Aorta (tissue), 5 donors: ENCODE results near the gene PLCG2. TPM values are rescaled to one million over a fixed set of nuclear protein-coding genes. Genes with fewer than 3 reads are reported as not detected.
"Not testable (repeated sequence)": the region's sequence is repeated elsewhere in the genome, so short reads cannot be mapped to it uniquely, and the experiment has no call there.

Experiments used
- ATAC-seq: fragments of 200-7000 bp; cut with Tn5 transposase; one replicate; pipeline ENCODE4 v1.9.1; 2022; ENCODE audit warnings: moderate library complexity; ENCODE audit not compliant: low FRiP score
- DNase-seq, 2 donors: peaks; one replicate each; pipeline ENCODE4 v3.0.0-alpha.2; 2020
- H3K27ac ChIP-seq, 2 donors: one replicate each; pipeline ENCODE4 v1.5.1; 2013; ENCODE audit warnings: low read length in 2 of 2, mild to moderate bottlenecking in 2 of 2, moderate library complexity in 2 of 2, control low read depth in 1 of 2, inconsistent platforms in 1 of 2, low read depth in 1 of 2
- H3K27me3 ChIP-seq, 2 donors: one replicate each; pipeline ENCODE4 v1.6.1; 2013; ENCODE audit warnings: control low read depth in 1 of 2, low read length in 1 of 2, mild to moderate bottlenecking in 1 of 2, moderate library complexity in 1 of 2; ENCODE audit not compliant: insufficient read depth in 2 of 2, control insufficient read depth in 1 of 2
- H3K36me3 ChIP-seq, 2 donors: one replicate each; pipeline ENCODE4 v1.6.1; 2013; ENCODE audit warnings: control low read depth in 1 of 2, low read length in 1 of 2, mild to moderate bottlenecking in 1 of 2; ENCODE audit not compliant: insufficient read depth in 2 of 2, control insufficient read depth in 1 of 2
- H3K4me1 ChIP-seq, 2 donors: one replicate each; pipeline ENCODE4 v1.6.1; 2013; ENCODE audit warnings: low read length in 2 of 2, control low read depth in 1 of 2, mild to moderate bottlenecking in 1 of 2, moderate library complexity in 1 of 2; ENCODE audit not compliant: insufficient read depth in 2 of 2, control insufficient read depth in 1 of 2
- H3K4me3 ChIP-seq, 2 donors: one replicate each; pipeline ENCODE4 v1.5.1; 2013; ENCODE audit warnings: low read length in 2 of 2, control low read depth in 1 of 2, mild to moderate bottlenecking in 1 of 2
- H3K9me3 ChIP-seq: one replicate; pipeline ENCODE4 v1.6.1; 2013; ENCODE audit warnings: mild to moderate bottlenecking, low read length; ENCODE audit not compliant: control insufficient read depth
- WGBS, 2 donors: extraction: QIAGEN DNeasy Blood & Tissue Kit; methylation state at CpG; one replicate each; pipeline ENCODE4 v1.1.7; 2013; 5-methylcytosine and 5-hydroxymethylcytosine counted together
- intact Hi-C, 2 donors: fragments of 100-400 bp; cut with DNase I; formaldehyde crosslinking; loops; one replicate each; pipeline versions ENCODE4 v1.14.2 to v1.15.0; 2022
- polyA plus RNA-seq, 2 donors: library from polyadenylated mRNA; stranded (reverse); fragments of 200-250 nt; gene quantifications; one replicate each; pipeline ENCODE4 v1.2.3, GENCODE V29; 2013
- total RNA-seq, 2 donors: library from RNA; stranded (reverse); fragmentation: NEBNext Ultra II Directional; extraction: Animal tissue kit (Norgen Biotek cat#: 25700); gene quantifications; one replicate each; pipeline ENCODE4 v1.2.1, GENCODE V29; 2021
- donor health status: healthy with polysubstance abuse.
- donor health status: Bipolar disorder and iron deficiency.
- donor health status: DM: no; HTN: no; CAD: no.
- donor health status: DM: no; HTN: no; CAD: no.
- donor health status: DM: yes; HTN: yes; CAD: no.

Gene PLCG2
- total and polyA plus RNA-seq, 4 donors: 2.5 to 48.4 (median 12.1) TPM

DNA sequence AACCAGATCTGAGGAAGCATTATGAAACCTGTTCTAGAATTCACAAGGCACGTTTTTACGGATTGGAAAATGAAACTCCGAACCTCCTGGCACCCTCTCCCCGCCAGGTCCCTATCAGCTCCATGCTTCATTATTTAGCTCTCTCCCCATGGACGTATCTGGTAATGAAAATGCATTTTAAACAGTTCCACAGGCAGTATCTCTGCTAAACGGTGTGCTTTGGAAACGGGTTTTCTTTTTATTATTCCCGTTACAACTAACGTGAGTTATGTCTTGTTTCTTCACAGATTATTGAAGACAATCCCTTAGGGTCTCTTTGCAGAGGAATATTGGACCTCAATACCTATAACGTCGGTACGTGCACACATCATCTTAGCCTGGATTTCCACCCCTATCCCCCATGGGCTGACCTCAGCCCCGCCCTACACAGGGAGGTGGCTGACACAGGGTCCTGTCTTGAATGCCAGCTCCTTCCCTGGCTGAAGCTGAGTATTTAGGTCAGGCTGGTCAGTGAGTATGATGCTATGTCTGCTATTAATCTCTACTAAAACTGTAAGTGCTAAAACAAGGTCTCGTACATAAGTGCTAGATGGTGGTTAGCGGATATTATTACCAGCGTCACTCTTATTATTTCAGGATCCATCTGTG is 149.3 kb downstream of the PLCG2 start:
- ATAC-seq (no peak), DNase-seq (no peak)
- intact Hi-C loops: no loop called here
- H3K9me3 ChIP-seq: no peaks in the 10 kb centered on the region
- 76 to 81% methylated on average over 16 of the region's 16 CpGs for WGBS, 2 donors
- no peak overlapping the region for H3K27ac ChIP-seq
- H3K27me3 ChIP-seq: no peaks in the 10 kb centered on the region
- no peaks in the 10 kb centered on the region for H3K36me3 ChIP-seq
- H3K4me1 ChIP-seq: no peaks in the 10 kb centered on the region
- no peak overlapping the region for H3K4me3 ChIP-seq

DNA sequence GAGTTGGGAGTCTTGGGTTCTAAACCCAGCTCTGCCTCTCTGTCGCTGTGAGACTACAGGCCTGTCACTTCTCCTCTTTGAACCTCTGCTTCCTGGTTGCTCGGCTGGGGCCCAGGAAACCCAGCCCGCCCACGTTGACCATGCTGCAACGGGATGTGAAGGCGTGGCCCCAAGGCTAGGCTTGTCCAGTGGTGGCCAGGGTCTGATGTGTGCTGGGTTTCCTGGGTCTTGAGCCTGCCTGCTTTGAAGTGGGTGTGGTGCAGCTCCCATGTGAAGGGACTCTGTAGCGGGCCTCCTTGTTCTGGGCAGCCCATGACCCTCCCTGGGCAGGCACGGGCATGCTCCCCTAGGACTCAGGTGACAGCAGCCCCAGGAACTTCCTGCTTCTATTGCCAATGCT is 149.9 kb downstream of the PLCG2 start:
- Histone ChIP-seq H3K27ac (no peak overlapping the region), H3K4me1 (no peaks in the 10 kb centered on the region), H3K4me3 (no peak overlapping the region), H3K9me3 (no peaks in the 10 kb centered on the region), H3K36me3 (no peaks in the 10 kb centered on the region), H3K27me3 (no peaks in the 10 kb centered on the region)
- intact Hi-C loops: no loop called here
- ATAC-seq (no peak), DNase-seq (no peak)
- WGBS, 2 donors: 61 to 63% methylated on average over 8 of the region's 8 CpGs

DNA sequence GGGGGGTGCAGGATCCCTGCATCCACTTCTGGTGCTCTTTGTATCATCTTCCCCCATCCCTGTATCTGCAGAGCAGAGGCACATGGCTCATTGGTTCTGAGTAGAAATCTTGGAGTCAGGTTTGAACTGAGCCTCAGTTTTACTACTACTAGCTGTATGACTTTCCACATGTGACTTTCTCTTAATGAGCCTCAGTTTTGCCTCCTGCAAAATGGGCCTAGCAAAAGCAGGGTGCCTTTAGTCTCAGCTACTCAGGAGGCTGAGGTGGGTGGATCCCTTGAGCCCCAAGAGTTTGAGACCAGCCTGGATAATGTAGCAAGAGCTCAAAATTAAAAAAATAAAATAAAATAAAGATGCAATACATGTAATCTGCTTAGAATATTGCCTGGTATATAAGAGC is 150.8 kb downstream of the PLCG2 start:
- Histone ChIP-seq H3K4me1 (no peaks in the 10 kb centered on the region), H3K4me3 (no peak overlapping the region), H3K27ac (no peak overlapping the region), H3K9me3 (no peaks in the 10 kb centered on the region), H3K27me3 (no peaks in the 10 kb centered on the region), H3K36me3 (no peaks in the 10 kb centered on the region)
- ATAC-seq: no peak
- no peak for DNase-seq
- intact Hi-C loops: loop anchor here in 1 of 2 donors (10.0 kb wide), 1 partner anchor 135 kb away; no protein-coding TSS in a partner anchor

GRCh38 chr16:81931927-81932326 is 152.8 kb downstream of the PLCG2 start:
- ATAC-seq: no peak
- intact Hi-C loops: loop anchor here in 1 of 2 donors (10.0 kb wide), 1 partner anchor 133 kb away; no protein-coding TSS in a partner anchor
- Histone ChIP-seq H3K9me3 (no peaks in the 10 kb centered on the region), H3K27ac (no peak overlapping the region), H3K36me3 (no peaks in the 10 kb centered on the region), H3K4me3 (no peak overlapping the region), H3K27me3 (no peaks in the 10 kb centered on the region), H3K4me1 (no peaks in the 10 kb centered on the region)
- WGBS, 2 donors: 84 to 90% methylated on average over 5 of the region's 5 CpGs
- no peak for DNase-seq

GRCh38 chr16:81932668-81933067 is 153.6 kb downstream of the PLCG2 start:
- no peak for ATAC-seq
- no peak overlapping the region for H3K27ac ChIP-seq
- no peak overlapping the region for H3K4me3 ChIP-seq
- 77 to 83% methylated on average over 4 of the region's 4 CpGs for WGBS, 2 donors
- no peak for DNase-seq
- no peaks in the 10 kb centered on the region for H3K9me3 ChIP-seq
- intact Hi-C loops: loop anchor here in 1 of 2 donors (10.0 kb wide), 1 partner anchor 132 kb away; no protein-coding TSS in a partner anchor
- H3K4me1 ChIP-seq: no peaks in the 10 kb centered on the region
- H3K27me3 ChIP-seq: no peaks in the 10 kb centered on the region
- H3K36me3 ChIP-seq: no peaks in the 10 kb centered on the region

DNA sequence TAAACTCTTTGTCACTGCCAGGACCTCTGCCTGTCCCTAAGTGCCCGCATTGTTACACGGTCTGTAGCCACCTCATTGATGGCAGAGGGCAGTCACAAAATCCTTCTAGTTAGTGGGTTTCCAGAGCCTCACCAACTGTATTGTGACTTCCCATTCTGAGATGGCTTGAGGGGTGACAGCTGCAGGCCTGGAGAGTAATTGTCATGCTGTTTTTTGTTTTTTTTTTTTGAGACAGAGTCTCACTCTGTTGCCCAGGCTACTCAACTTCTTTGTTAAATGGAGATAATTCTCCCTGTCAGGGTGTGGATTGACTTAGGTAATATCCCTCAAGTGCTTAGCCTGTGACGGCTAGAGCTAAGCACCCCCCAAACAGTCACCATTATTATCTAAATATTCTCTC is 154.3 kb downstream of the PLCG2 start:
- DNase-seq (no peak), ATAC-seq (no peak)
- no peaks in the 10 kb centered on the region for H3K27me3 ChIP-seq
- no peaks in the 10 kb centered on the region for H3K9me3 ChIP-seq
- H3K27ac ChIP-seq: no peak overlapping the region
- H3K4me3 ChIP-seq: no peak overlapping the region
- H3K4me1 ChIP-seq: no peaks in the 10 kb centered on the region
- no peaks in the 10 kb centered on the region for H3K36me3 ChIP-seq
- 90 to 93% methylated on average over 3 of the region's 3 CpGs for WGBS, 2 donors
- intact Hi-C loops: loop anchor here in 1 of 2 donors (10.0 kb wide), 1 partner anchor 131 kb away; no protein-coding TSS in a partner anchor

GRCh38 chr16:81934711-81935110 is 155.6 kb downstream of the PLCG2 start:
- DNase-seq, H3K36me3 ChIP-seq, H3K27ac ChIP-seq, H3K9me3 ChIP-seq, H3K4me1 ChIP-seq, H3K27me3 ChIP-seq, ATAC-seq, H3K4me3 ChIP-seq: not testable (repeated sequence)
- intact Hi-C loops: loop anchor here in 1 of 2 donors (10.0 kb wide), 1 partner anchor 130 kb away; no protein-coding TSS in a partner anchor
- 85 to 89% methylated on average over 6 of the region's 6 CpGs for WGBS, 2 donors

GRCh38 chr16:81936209-81937000 is 157.3 kb downstream of the PLCG2 start:
- intact Hi-C loops: loop anchor here in 1 of 2 donors (10.0 kb wide), 1 partner anchor 128 kb away; no protein-coding TSS in a partner anchor
- Histone ChIP-seq H3K4me1 (no peaks in the 10 kb centered on the region), H3K9me3 (no peaks in the 10 kb centered on the region), H3K27me3 (no peaks in the 10 kb centered on the region), H3K27ac (no peak overlapping the region), H3K4me3 (no peak overlapping the region), H3K36me3 (no peaks in the 10 kb centered on the region)
- 67 to 74% methylated on average over 23 of the region's 23 CpGs for WGBS, 2 donors
- ATAC-seq (no peak), DNase-seq (no peak)
